A549 (cell line): Measurements from ENCODE around the gene RXFP3. TPM values are rescaled to one million over a fixed set of nuclear protein-coding genes. Genes with fewer than 3 reads are reported as not detected.

Experiments
- ATAC-seq, 2 experiments: fragments of 200-7000 bp in 1 of 2; fragments of >200 bp in 1 of 2; cut with Nextera tagmentation in 1 of 2; cut with Tn5 transposase in 1 of 2; 3 replicates each; pipeline versions ENCODE4 v1.8.0 to v1.9.1; 2018 to 2020; ENCODE audit warnings: mild to moderate bottlenecking in 1 of 2, moderate library complexity in 1 of 2
- CTCF ChIA-PET: fragments of 300-600 bp; sonication (Branson Sonifier 250); formaldehyde crosslinking; extraction: SDS; loops from one replicate; lab custom pipeline; 2021; ENCODE audit warnings: antibody characterized with exemption, inconsistent platforms; lab: Yijun Ruan, JAX
- POLR2A ChIA-PET: fragments of 350-600 bp; formaldehyde crosslinking; extraction: SDS; loops from one replicate; lab custom pipeline; 2021; ENCODE audit warnings: antibody characterized with exemption, inconsistent platforms; lab: Yijun Ruan, JAX
- DNase-seq, 2 experiments: peaks; one replicate each; pipeline versions ENCODE4 v3.0.0 to v3.0.0-alpha.2; 2011 to 2016; ENCODE audit warnings: low read depth in 1 of 2, low spot score in 1 of 2
- FAIRE-seq: peaks from 2 replicates; lab custom pipeline; 2011; peaks lifted over from hg19 to GRCh38; lab: Jason Lieb, UNC
- H3K27ac ChIP-seq, 2 experiments: fragments of >200 bp; sonication (Bioruptor Twin); formaldehyde crosslinking; 3 replicates each; pipeline ENCODE4 v1.5.1; 2016 to 2017
- H3K4me1 ChIP-seq: fragments of >200 bp; sonication (Bioruptor Twin); formaldehyde crosslinking; 3 replicates; pipeline ENCODE4 v1.6.1; 2016
- H3K4me2 ChIP-seq: fragments of >200 bp; sonication (Bioruptor Twin); formaldehyde crosslinking; 3 replicates; pipeline ENCODE4 v1.6.1; 2016
- H3K4me3 ChIP-seq: fragments of >200 bp; sonication (Bioruptor Twin); formaldehyde crosslinking; 3 replicates; pipeline ENCODE4 v1.5.1; 2016
- H3K9me3 ChIP-seq: fragments of >200 bp; sonication (Bioruptor Twin); formaldehyde crosslinking; 3 replicates; pipeline ENCODE4 v1.6.1; 2016
- BCL3 ChIP-seq: fragments of >200 bp; sonication (Bioruptor Twin); formaldehyde crosslinking; IDR thresholded peaks from 3 replicates; pipeline ENCODE4 v1.6.1; 2016
- CBX8 ChIP-seq: fragments of 200-600 bp; sonication (generic); IDR thresholded peaks from 2 replicates; pipeline ENCODE4 v1.6.1; 2016
- CEBPB ChIP-seq, 2 experiments: fragments of >200 bp in 1 of 2; sonication (Bioruptor Twin) in 1 of 2; formaldehyde crosslinking in 1 of 2; IDR thresholded peaks; 2 replicates each; pipeline ENCODE4 v1.6.1; 2012 to 2016
- CHD4 ChIP-seq: fragments of 200-600 bp; sonication (generic); IDR thresholded peaks from 2 replicates; pipeline ENCODE4 v1.6.1; 2016; ENCODE audit warnings: antibody characterized with exemption, mild to moderate bottlenecking, borderline replicate concordance
- EHF ChIP-seq: fragments of 250-450 bp; sonication (Bioruptor Pico); IDR thresholded peaks from 2 replicates; pipeline ENCODE4 v1.5.0; 2020; ENCODE audit warnings: mild to moderate bottlenecking
- EHMT2 ChIP-seq: fragments of 200-600 bp; sonication (generic); IDR thresholded peaks from 2 replicates; pipeline ENCODE4 v1.6.1; 2016; ENCODE audit warnings: antibody characterized with exemption, low read depth, mild to moderate bottlenecking, moderate library complexity
- ELK1 ChIP-seq: fragments of 150-350 bp; IDR thresholded peaks from 2 replicates; pipeline ENCODE4 v1.6.1; 2014; ENCODE audit warnings: low read depth, mild to moderate bottlenecking, low read length
- ESRRA ChIP-seq: fragments of 150-350 bp; IDR thresholded peaks from 2 replicates; pipeline ENCODE4 v1.6.1; 2014; ENCODE audit warnings: mild to moderate bottlenecking, low read length, borderline replicate concordance
- FOSB ChIP-seq: fragments of 250-450 bp; sonication (Bioruptor Pico); IDR thresholded peaks from 2 replicates; pipeline ENCODE4 v1.5.0; 2020; ENCODE audit warnings: mild to moderate bottlenecking, moderate library complexity
- FOSL2 ChIP-seq, 2 experiments: fragments of 450-650 bp in 1 of 2; fragments of >200 bp in 1 of 2; sonication (Bioruptor Twin) in 1 of 2; formaldehyde crosslinking; IDR thresholded peaks; 2 replicates each; pipeline versions ENCODE4 v1.5.0 to v1.6.1; 2016 to 2020; ENCODE audit warnings: mild to moderate bottlenecking in 1 of 2, moderate library complexity in 1 of 2
- FOXS1 ChIP-seq: fragments of 250-450 bp; sonication (Bioruptor Pico); IDR thresholded peaks from 2 replicates; pipeline ENCODE4 v1.5.0; 2020; ENCODE audit warnings: mild to moderate bottlenecking, moderate library complexity
- GATA3 ChIP-seq: IDR thresholded peaks from 2 replicates; pipeline ENCODE4 v1.6.1; 2012; ENCODE audit warnings: borderline replicate concordance
- HOXA7 ChIP-seq: fragments of 250-450 bp; sonication (Bioruptor Pico); IDR thresholded peaks from 2 replicates; pipeline ENCODE4 v1.5.0; 2020; ENCODE audit warnings: mild to moderate bottlenecking, moderate library complexity
- HOXB13 ChIP-seq: fragments of 250-450 bp; sonication (Bioruptor Pico); IDR thresholded peaks from 2 replicates; pipeline ENCODE4 v1.5.0; 2020; ENCODE audit warnings: low read depth, mild to moderate bottlenecking, moderate library complexity
- HOXB5 ChIP-seq: fragments of 250-450 bp; sonication (Bioruptor Pico); IDR thresholded peaks from 2 replicates; pipeline ENCODE4 v1.5.0; 2020; ENCODE audit warnings: mild to moderate bottlenecking, moderate library complexity
- JUNB ChIP-seq: fragments of >200 bp; sonication (Bioruptor Twin); formaldehyde crosslinking; IDR thresholded peaks from 2 replicates; pipeline ENCODE4 v1.6.1; 2016
- MAX ChIP-seq: IDR thresholded peaks from 2 replicates; pipeline ENCODE4 v1.6.1; 2012
- MAZ ChIP-seq: fragments of 150-350 bp; IDR thresholded peaks from 2 replicates; pipeline ENCODE4 v1.6.1; 2014; ENCODE audit warnings: antibody characterized with exemption, low read depth, low read length, borderline replicate concordance
- PHF8 ChIP-seq: fragments of 200-600 bp; sonication (generic); IDR thresholded peaks from 2 replicates; pipeline ENCODE4 v1.6.1; 2016; ENCODE audit warnings: low read depth, mild to moderate bottlenecking, antibody characterized with exemption, moderate library complexity, borderline replicate concordance
- POLR2A ChIP-seq: IDR thresholded peaks from 2 replicates; pipeline ENCODE4 v1.6.1; 2012; ENCODE audit warnings: mild to moderate bottlenecking, low read length
- POLR2AphosphoS2 ChIP-seq: conservative IDR thresholded peaks from 2 replicates; pipeline ENCODE4 v1.6.1; 2012; ENCODE audit warnings: low read length, improper control_type of control experiment, inconsistent platforms
- RFX5 ChIP-seq: fragments of 450-650 bp; IDR thresholded peaks from 2 replicates; pipeline ENCODE4 v1.7.1; 2014; ENCODE audit warnings: antibody characterized with exemption, mild to moderate bottlenecking, moderate library complexity
- RNF2 ChIP-seq: fragments of 200-600 bp; sonication (generic); IDR thresholded peaks from 2 replicates; pipeline ENCODE4 v1.6.1; 2016; ENCODE audit warnings: low read depth, mild to moderate bottlenecking, antibody characterized with exemption, moderate library complexity, borderline replicate concordance
- SREBF2 ChIP-seq: fragments of 450-650 bp; IDR thresholded peaks from 2 replicates; pipeline ENCODE4 v1.6.1; 2014; ENCODE audit warnings: mild to moderate bottlenecking, moderate library complexity
- TFCP2L1 ChIP-seq: fragments of 250-450 bp; sonication (Bioruptor Pico); IDR thresholded peaks from 2 replicates; pipeline ENCODE4 v1.5.0; 2021; ENCODE audit warnings: mild to moderate bottlenecking
- TP53 ChIP-seq: fragments of 250-450 bp; sonication (Bioruptor Pico); IDR thresholded peaks from 2 replicates; pipeline ENCODE4 v1.5.0; 2021; ENCODE audit warnings: mild to moderate bottlenecking, moderate library complexity
- USF2 ChIP-seq: fragments of 450-650 bp; IDR thresholded peaks from 2 replicates; pipeline ENCODE4 v1.6.1; 2014; ENCODE audit warnings: antibody characterized with exemption
- ZC3H11A ChIP-seq: fragments of 450-650 bp; IDR thresholded peaks from 2 replicates; pipeline ENCODE4 v1.6.1; 2014; ENCODE audit warnings: antibody characterized with exemption, mild to moderate bottlenecking
- WGBS: methylation state at CpG from one replicate; pipeline ENCODE4 v1.1.6; 2017; ENCODE audit errors: missing lambda C conversion rate; 5-methylcytosine and 5-hydroxymethylcytosine counted together
- polyA plus RNA-seq, 4 experiments: library from polyadenylated mRNA; depleted of rRNA in 3 of 4; stranded (reverse); fragments of >200 nt; fragmentation: RNase III in 1 of 4; extraction: RNeasy Plus Mini Kit Qiagen cat#74134 plus additional on column Dnase treatment in 1 of 4; gene quantifications; 2 replicates in 3 of 4; 3 replicates in 1 of 4; pipeline ENCODE4 v1.2.3, GENCODE V29; 2011 to 2017
- TF ChIP-seq, protein P1 (sequence below): fragments of 250-450 bp; sonication (Bioruptor Pico); IDR thresholded peaks from 2 replicates; pipeline ENCODE4 v1.5.0; 2021; ENCODE audit warnings: mild to moderate bottlenecking, moderate library complexity, borderline replicate concordance

RXFP3 gene
- polyA plus RNA-seq, 2 of the 4 experiments (the other 2 are of a cell fraction), result not detected

- no peak overlapping the region for H3K4me3 ChIP-seq
- ChIA-PET CTCF (interaction anchor here (1.2 kb wide), 1 partner anchor 40 kb away, joined by 3 read pairs; no protein-coding TSS in a partner anchor), POLR2A (interaction anchor here (0.7 kb wide), 2 partner anchors 9 to 454 kb away, joined by 3 read pairs; partner anchors contain the start of gene TARS1)
- H3K4me1 ChIP-seq, result peaks cover 41% of the 10 kb centered on the region
- ATAC-seq, result peak in 1 of 2 experiments; percentile 67; a peak in 3 of 6 replicates
- FAIRE-seq, result no peak
- WGBS, result 8% methylated on average over 1 of the region's 1 CpG
- H3K4me2 ChIP-seq, result peak overlapping the region; percentile 60
- H3K9me3 ChIP-seq, result no peaks in the 10 kb centered on the region
- TF ChIP-seq JUNB, result 0 out of 2 replicates have a peak, but pooled peaks have one; percentile 21
- no peak for TF ChIP-seq FOSL2 (IDR thresholded peaks at IDR 0.05)
- peak; percentile 51 for TF ChIP-seq FOSL2 (CRISPR knock-in tag; IDR thresholded peaks at IDR 0.05)
- TF ChIP-seq ESRRA, result no peak
- TF ChIP-seq GATA3, result peak; percentile 46; the same call in 1 of the 2 replicates
- peak overlapping the region; percentile 42 to 78; a peak in 5 of 6 replicates for H3K27ac ChIP-seq
- peak in 1 of 2 experiments; percentile 60 for DNase-seq
Observed at GRCh38 chr5:33894566-33894965, 41.6 kb upstream of the RXFP3 start.

GRCh38 chr5:33901156-33901555 lies 35.0 kb upstream of the RXFP3 start:
- Histone ChIP-seq H3K4me2 (no peak overlapping the region), H3K27ac (no peak overlapping the region), H3K9me3 (0 out of 3 replicates have a peak, but pooled peaks cover 4% of the 10 kb centered on the region), H3K4me3 (no peak overlapping the region), H3K4me1 (0 out of 3 replicates have a peak, but pooled peaks cover 3% of the 10 kb centered on the region)
- TF ChIP-seq RFX5 (no peak), TFCP2L1 (CRISPR knock-in tag) (no peak), CEBPB (IDR thresholded peaks at IDR 0.05) (no peak), ELK1 (no peak), PHF8 (no peak), FOSL2 (IDR thresholded peaks at IDR 0.05) (no peak), FOSL2 (CRISPR knock-in tag; IDR thresholded peaks at IDR 0.05) (no peak), CHD4 (no peak), FOXS1 (CRISPR knock-in tag) (no peak), POLR2AphosphoS2 (no peak), CBX8 (no peak), BCL3 (no peak)
- ATAC-seq, result no peak
- 22% methylated on average over 1 of the region's 1 CpG for WGBS
- DNase-seq, result no peak
- CTCF ChIA-PET, result no interaction called here
- no peak for FAIRE-seq
- POLR2A ChIA-PET, result no interaction called here

DNA sequence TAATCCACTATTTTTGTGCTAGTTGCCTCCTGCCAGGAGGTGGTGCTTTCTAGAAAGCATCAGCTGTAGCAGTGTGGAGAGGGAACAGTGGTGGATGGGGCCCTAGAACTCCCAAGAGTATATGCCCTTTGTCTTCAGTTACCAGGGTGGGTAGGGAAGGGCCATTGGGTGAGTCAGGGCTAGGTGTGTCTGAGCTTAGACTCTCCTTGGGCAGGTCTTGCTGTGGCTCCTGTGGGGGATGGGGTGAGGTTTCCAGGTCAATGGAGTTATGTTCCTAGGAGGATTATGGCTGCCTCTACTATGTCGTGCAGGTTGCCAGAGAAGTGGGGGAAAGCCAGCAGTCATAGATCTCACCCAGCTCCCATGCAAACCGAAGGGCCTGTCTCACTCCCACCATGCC lies 33.1 kb upstream of the RXFP3 start:
- DNase-seq (no peak), ATAC-seq (peak in 1 of 2 experiments; percentile 50; a peak in 2 of 6 replicates), FAIRE-seq (no peak)
- ChIA-PET CTCF (no interaction called here), POLR2A (interaction anchor here (0.9 kb wide), 1 partner anchor 8 kb away, joined by 3 read pairs; no protein-coding TSS in a partner anchor)
- Histone ChIP-seq H3K4me1 (0 out of 3 replicates have a peak, but pooled peaks cover 3% of the 10 kb centered on the region), H3K4me3 (no peak overlapping the region), H3K4me2 (no peak overlapping the region; the same call in 2 of the 3 replicates)
- no peak for TF ChIP-seq EHMT2
- no peak for TF ChIP-seq FOSB (CRISPR knock-in tag)
- no peak for TF ChIP-seq TFCP2L1 (CRISPR knock-in tag)
- no peak for TF ChIP-seq MAZ
- TF ChIP-seq MAX, result no peak
- TF ChIP-seq ZC3H11A, result no peak
- TF ChIP-seq POLR2A, result no peak
- TF ChIP-seq FOSL2 (IDR thresholded peaks at IDR 0.05), result no peak
- TF ChIP-seq FOSL2 (CRISPR knock-in tag; IDR thresholded peaks at IDR 0.05), result no peak
- no peak for TF ChIP-seq SREBF2
- TF ChIP-seq EHF (CRISPR knock-in tag), result no peak
- TF ChIP-seq, protein P1, sequence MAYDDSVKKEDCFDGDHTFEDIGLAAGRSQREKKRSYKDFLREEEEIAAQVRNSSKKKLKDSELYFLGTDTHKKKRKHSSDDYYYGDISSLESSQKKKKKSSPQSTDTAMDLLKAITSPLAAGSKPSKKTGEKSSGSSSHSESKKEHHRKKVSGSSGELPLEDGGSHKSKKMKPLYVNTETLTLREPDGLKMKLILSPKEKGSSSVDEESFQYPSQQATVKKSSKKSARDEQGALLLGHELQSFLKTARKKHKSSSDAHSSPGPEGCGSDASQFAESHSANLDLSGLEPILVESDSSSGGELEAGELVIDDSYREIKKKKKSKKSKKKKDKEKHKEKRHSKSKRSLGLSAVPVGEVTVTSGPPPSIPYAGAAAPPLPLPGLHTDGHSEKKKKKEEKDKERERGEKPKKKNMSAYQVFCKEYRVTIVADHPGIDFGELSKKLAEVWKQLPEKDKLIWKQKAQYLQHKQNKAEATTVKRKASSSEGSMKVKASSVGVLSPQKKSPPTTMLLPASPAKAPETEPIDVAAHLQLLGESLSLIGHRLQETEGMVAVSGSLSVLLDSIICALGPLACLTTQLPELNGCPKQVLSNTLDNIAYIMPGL (CRISPR knock-in tag), result no peak
- TF ChIP-seq USF2, result no peak
- no peak for TF ChIP-seq TP53 (CRISPR knock-in tag)
- TF ChIP-seq HOXB5 (CRISPR knock-in tag), result no peak
- no peak for TF ChIP-seq JUNB
- no peak for TF ChIP-seq HOXA7 (CRISPR knock-in tag)
- TF ChIP-seq RNF2, result no peak
- TF ChIP-seq CBX8, result no peak
- TF ChIP-seq HOXB13 (CRISPR knock-in tag), result no peak
- TF ChIP-seq, all 56 proteins: peak for 0
- 25% methylated on average over 2 of the region's 2 CpGs for WGBS
- H3K27ac ChIP-seq, result no peak overlapping the region
- H3K9me3 ChIP-seq, result 0 out of 3 replicates have a peak, but pooled peaks cover 4% of the 10 kb centered on the region
